HG03175 (cell line): ENCODE data around the gene SLC15A5.

Source experiments
- ATAC-seq: cut with Tn5 transposase; IDR thresholded peaks from one replicate; pipeline ENCODE4 v1.9.1; 2021; ENCODE audit warnings: mild to moderate bottlenecking, moderate library complexity; ENCODE audit not compliant: unreplicated experiment

SLC15A5 gene, protein sequence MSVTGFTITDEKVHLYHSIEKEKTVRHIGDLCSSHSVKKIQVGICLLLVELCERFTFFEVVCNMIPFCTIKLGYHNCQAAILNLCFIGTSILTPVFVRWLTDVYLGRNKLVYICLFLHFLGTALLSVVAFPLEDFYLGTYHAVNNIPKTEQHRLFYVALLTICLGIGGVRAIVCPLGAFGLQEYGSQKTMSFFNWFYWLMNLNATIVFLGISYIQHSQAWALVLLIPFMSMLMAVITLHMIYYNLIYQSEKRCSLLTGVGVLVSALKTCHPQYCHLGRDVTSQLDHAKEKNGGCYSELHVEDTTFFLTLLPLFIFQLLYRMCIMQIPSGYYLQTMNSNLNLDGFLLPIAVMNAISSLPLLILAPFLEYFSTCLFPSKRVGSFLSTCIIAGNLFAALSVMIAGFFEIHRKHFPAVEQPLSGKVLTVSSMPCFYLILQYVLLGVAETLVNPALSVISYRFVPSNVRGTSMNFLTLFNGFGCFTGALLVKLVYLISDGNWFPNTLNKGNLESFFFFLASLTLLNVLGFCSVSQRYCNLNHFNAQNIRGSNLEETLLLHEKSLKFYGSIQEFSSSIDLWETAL

DNA sequence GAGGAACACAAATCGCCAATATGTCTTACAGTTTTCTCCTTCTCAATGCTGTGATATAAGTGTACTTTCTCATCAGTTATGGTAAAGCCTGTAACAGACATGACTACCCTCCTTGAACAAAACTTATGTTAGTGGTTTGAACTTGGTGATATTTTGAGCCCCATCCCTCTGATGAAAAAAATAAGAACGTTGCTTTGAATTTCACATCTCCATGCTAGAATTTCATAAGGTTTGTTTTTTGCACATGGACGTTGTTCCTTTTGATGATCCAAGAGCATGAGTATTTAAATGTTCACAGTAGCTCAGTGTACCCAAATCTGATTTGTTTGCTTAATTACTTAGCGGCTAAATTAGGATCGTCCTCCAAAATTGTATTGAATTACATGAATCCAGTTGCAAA, at the start of gene SLC15A5:
Gene SLC15A5, minus strand, starts transcription at position 101 of the 400 bp plus-strand sequence. Its CDS starts 0 bp downstream, at position 101.
- no peak for ATAC-seq

GRCh38 chr12:16325426-16325825, 47.9 kb upstream of the SLC15A5 start:
- no peak for ATAC-seq

GRCh38 chr12:16324772-16325171, 47.3 kb upstream of the SLC15A5 start:
- ATAC-seq = no peak

DNA sequence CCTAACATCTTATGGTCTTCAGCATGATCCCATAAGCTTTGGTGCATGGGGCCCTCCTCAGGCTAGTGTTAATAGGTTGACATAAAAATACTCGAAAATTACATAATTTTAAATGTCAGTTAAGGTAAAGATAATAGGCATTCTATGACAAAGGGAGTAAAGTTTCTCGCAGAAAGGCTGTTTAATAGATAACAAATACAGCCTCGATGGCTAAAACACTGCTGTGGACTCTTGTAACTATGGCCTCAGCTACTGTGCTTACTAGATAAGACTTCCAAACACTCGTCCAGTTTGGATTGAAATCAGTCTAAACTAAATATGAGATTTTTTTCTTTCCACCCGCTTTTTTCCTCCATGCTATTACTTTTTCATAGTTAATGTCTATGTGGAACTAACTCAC, 46.8 kb upstream of the SLC15A5 start:
- ATAC-seq = no peak

DNA sequence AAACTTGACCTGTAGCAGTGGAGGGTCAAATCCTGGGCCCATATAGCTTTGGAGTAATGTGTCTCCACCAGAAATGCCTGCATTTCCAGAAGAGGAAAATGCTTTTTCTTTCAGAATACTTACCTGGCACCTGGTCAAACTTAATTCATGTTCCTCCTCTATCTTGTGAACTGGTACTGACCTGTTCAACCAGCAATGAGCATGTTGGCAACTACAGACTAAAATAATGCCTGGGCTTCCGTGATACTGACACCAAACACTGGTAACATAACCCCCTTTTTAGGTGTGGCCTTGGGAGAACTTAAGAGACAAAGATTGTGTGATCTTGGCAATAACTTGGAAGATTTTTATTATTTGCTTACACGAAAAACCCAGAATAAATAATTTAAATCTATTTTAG, 46.2 kb upstream of the SLC15A5 start:
- no peak for ATAC-seq

DNA sequence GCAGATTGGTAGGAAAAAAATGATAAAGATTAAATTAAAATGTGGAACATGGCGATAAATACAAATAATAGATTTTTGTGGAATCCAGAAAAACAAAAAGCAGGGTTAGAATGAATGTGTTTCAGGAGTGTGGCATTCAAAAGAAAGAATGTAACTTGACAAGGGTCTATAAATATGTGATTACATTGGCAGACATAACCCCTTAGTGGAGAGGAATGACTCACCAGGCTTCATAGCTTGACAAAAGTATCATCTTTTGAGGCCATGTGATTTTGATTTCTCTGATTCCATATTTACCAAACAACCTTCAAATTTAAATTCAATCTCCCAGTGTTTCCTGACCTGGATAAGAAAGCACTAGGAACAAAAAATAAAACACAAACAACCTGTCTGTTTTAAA, 45.5 kb upstream of the SLC15A5 start:
- ATAC-seq = no peak

- no peak for ATAC-seq
Measured at GRCh38 chr12:16310934-16311333, 33.4 kb upstream of the SLC15A5 start.

DNA sequence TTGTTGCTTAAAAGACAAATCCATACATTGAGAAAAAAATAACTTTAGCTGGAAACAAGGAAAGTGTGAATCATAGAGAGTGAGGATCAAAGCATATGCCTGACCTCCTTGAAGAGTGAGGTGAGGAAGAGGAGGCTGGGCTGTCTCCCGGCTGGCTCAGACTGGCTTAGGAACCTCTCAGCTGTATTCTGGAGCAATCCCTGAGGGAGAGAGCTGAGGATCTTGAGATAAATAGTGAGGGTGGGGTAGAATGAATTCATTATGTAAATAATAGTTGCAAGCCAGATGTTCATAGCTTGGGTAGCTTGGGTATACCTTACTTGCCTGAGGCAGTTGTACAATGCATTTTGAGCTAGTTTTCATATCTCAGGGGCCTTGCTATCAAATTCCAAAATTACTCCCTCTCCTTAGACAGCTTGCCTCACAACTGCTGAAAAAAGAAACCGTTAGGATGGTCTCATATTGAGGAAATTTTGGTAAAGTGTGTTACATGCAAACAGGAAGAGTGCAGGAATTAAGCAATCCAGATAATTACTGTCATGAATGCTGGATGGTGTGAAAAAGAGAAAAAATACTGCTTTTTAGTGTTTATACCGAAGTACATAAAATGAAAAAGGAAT, 30.5 kb upstream of the SLC15A5 start:
- no peak for ATAC-seq

- no peak for ATAC-seq
Measured at GRCh38 chr12:16303939-16304338, 26.5 kb upstream of the SLC15A5 start.

- ATAC-seq = no peak
Measured at GRCh38 chr12:16300736-16301135, 23.3 kb upstream of the SLC15A5 start.

DNA sequence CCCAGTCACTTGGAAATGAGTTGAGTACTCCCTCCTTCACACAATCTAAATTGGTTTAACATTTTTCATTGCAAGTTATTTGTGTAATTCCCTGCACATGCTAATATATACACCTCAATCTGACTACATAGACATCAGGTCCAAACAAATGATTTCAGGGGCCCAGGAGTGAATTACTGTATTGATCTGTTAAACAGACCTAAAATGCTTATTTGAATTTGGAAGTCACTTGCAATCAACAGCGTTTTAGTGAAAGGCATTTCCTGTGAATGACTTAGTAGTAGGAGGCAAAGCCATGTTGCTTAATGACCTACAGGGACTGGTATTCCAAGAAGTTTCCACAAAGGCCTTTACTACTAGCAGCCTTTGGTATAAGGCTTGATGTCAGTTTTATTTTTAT, 22.6 kb upstream of the SLC15A5 start:
- ATAC-seq = no peak

DNA sequence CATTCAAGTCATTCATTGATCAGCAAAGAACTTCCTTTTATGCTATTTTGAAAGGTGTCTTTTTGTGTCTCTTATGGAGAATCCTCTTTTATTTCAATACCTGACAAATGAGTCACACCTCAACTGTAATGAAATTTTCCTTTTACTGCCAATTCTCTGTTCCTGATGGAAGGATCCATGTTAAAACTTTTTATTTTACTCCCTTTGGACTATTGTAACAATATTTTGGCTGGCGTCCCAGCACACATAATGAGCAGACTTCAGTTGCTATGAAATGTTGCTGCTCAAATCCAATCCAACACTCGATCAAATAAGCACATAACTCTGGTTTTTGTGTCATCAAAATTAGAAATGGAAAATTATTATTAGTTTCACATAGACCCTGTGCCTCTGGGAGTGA, 21.9 kb upstream of the SLC15A5 start:
- no peak for ATAC-seq

DNA sequence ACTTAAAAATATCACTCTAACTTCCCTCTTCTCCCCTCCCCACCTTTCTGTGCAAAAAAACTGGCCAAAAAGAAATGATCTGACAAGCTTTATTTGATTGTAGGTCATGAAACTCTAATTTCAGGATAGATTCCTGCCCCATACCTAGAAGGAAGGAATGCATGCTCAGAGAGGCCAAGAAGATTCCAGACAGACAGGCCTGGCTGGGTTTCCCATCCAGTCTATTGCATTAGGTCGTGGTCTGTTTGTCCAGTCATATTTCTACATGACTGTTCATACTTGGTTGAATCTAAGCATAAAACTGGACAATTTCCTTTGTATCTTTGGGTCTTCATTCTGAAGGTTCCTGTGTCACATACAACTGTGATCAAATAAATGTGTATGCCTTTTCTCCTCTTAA, 20.0 kb upstream of the SLC15A5 start:
- no peak for ATAC-seq

GRCh38 chr12:16294376-16294956, 17.0 kb upstream of the SLC15A5 start:
- no peak for ATAC-seq

GRCh38 chr12:16291032-16291431, 13.5 kb upstream of the SLC15A5 start:
- no peak for ATAC-seq

DNA sequence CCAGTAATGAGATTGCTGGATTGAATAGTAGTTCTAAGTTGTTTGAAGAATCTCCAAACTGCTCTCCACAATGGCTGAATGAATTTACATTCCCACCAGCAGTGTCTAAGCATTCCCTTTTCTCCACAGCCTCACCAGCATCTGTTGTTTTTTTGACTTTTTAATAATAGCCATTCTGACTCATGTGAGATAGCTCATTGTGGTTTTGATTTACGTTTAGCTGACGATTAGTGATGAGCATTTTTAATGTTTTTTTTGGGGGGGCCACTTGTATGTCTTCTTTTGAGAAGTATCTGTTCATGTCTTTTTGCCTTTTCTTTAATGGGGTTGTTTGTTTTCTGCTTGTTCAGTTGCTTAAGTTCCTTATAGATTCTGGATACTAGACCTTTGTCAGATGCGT, 8.1 kb upstream of the SLC15A5 start:
- ATAC-seq = no peak

DNA sequence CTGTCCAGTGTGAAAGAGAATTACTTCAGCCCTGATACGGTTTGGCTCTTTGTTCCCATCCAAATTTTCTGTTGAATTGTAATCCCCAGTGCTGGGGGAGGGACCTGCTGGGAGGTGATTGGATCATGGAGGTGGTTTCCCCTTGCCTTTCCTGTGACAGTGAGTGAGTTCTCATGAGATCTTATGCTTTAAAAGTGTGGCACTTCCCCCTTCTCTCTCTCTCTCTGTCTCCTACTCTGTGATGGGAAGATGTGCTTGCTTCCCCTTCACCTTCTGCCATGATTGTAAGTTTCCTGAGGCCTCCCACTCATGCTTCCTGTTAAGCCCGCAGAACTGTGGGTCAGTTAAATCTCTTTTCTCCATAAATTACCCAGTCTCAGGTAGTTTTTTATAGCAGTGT, 5.5 kb upstream of the SLC15A5 start:
- ATAC-seq = no peak

DNA sequence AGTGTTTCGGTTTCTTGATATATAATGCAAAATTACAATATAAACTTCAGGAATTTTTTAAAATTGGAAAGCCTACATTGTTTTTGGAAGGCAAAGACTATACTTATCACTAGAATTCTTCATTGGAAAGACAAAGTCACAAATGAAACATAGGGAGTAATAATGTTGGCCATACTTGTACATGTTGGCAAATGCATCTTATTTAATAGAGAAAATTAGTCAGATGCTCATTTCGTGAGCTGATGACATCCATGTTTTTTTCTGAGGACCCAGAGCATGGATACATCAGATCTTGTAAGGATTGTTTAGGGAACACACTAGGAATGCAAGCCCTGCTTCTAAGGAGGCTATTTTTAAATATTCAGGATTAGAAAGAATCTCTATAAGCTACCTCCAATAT, 4.6 kb upstream of the SLC15A5 start:
- ATAC-seq = no peak

DNA sequence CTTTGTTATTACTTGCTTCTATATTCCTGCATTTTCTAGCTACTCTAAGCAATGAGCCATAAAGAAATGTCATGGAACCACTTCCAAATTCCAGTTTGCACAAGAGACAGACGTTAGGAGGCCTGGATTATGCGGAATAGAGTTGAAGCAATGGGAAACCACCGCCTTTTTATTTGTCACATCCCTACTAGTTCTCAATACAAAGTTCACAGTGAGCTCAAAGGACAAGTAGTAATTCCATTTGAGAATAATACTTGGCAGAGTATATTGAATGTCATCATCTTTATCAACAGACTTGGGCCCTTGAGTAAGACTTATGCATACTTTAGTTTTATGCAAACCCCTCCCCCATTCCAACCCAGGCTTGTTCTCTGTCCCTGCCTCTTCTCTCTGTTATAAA, 3.7 kb upstream of the SLC15A5 start:
- no peak for ATAC-seq

DNA sequence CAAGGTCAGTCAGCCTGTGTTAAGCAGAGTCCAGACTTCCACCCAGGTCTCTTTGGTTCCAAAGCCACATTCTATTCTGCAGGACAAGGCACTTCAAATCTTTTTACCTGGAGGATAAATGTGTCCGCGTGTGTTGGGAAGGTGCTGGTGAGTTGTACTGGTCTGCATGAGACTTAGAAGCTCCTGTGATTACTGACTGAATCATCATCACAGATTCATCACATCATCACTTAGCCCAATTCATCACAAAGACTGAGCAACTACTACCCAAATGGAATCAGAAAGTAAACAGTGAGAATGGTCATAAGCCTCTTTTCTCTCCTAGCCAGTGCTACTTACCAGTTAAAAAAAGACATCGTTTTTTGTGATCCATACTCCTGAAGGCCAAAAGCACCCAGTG, 5.3 kb downstream of the SLC15A5 start:
- no peak for ATAC-seq

GRCh38 chr12:16271062-16271461, 6.4 kb downstream of the SLC15A5 start:
- ATAC-seq = no peak

GRCh38 chr12:16269946-16270345, 7.5 kb downstream of the SLC15A5 start:
- no peak for ATAC-seq
